ENCODE measurements around the gene PLCH2. TPM values are rescaled to one million over a fixed set of nuclear protein-coding genes. Genes with fewer than 3 reads are reported as not detected.

Gene PLCH2
- total RNA-seq, 1 experiment from 2014 or later: 7.2 TPM

DNA sequence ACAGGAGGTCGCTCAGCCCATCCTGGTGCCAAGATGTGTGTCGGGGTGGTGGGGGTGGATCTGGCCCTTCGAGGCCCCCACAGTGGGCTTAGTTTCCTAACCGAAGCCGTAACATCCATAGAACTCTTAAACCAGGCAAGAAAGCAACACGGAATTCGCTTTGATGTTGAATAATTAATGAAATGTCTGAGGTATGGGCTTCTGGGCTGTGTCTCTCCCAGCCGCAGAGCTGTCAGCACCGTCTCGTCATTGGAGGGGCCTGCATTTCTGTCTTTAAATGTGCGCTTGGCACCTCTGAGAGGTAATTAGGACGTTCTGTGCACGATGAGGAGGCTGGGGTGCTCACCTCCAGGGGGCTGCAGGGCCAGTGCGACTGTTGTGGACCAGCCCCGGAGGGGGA, 13.3 kb upstream of the PLCH2 start:
- intact Hi-C loops (cut with micrococcal nuclease): no loop called here
- ATAC-seq: no peak
- no peak overlapping the region for H3K4me3 ChIP-seq (ENCODE audit: low read length)
- H3K27me3 ChIP-seq (ENCODE audit: low read length): no peaks in the 10 kb centered on the region
- H3K4me2 ChIP-seq (ENCODE audit: low read length): no peak overlapping the region
- ChIA-PET POLR2A (ENCODE audit: unreplicated experiment) (no interaction called here), CTCF (no interaction called here)
- H3K9me3 ChIP-seq (ENCODE audit: low read length): no peaks in the 10 kb centered on the region
- H3K9ac ChIP-seq (ENCODE audit: low read length): no peak overlapping the region
- no TSS peak for BruUV-seq (replicated peaks)
- no peaks in the 10 kb centered on the region for H3F3A ChIP-seq (ENCODE audit: low read length, unreplicated experiment)
- H3K9me2 ChIP-seq (replicated peaks; ENCODE audit: low read length): no peaks in the 10 kb centered on the region
- no peaks in the 10 kb centered on the region for H4K20me1 ChIP-seq (ENCODE audit: low read length)
- H2AFZ ChIP-seq (ENCODE audit: low read length): no peak overlapping the region
- TF ChIP-seq CTCF (conservative IDR thresholded peaks at IDR 0.05; ENCODE audit: low read depth, low read length) (no peak), EZH2 (IDR thresholded peaks at IDR 0.05; ENCODE audit: low read length, unreplicated experiment) (no peak), EZH2phosphoT487 (IDR thresholded peaks at IDR 0.05; ENCODE audit: borderline replicate concordance, low read length) (no peak)
- H3K4me1 ChIP-seq (ENCODE audit: insufficient read depth, low read length): peaks cover 12% of the 10 kb centered on the region
- no peaks in the 10 kb centered on the region for H3K36me3 ChIP-seq (ENCODE audit: low read depth, low read length)
- no peaks in the 10 kb centered on the region for H3K79me2 ChIP-seq (ENCODE audit: low read length)
- no peak for DNase-seq
- H3K27ac ChIP-seq (ENCODE audit: low read length): no peak overlapping the region

- H3K4me3 ChIP-seq (ENCODE audit: low read length): no peak overlapping the region
- peaks cover 12% of the 10 kb centered on the region for H3K4me1 ChIP-seq (ENCODE audit: insufficient read depth, low read length)
- H3K9me3 ChIP-seq (ENCODE audit: low read length): no peaks in the 10 kb centered on the region
- TF ChIP-seq CTCF (conservative IDR thresholded peaks at IDR 0.05; ENCODE audit: low read depth, low read length) (no peak), EZH2phosphoT487 (IDR thresholded peaks at IDR 0.05; ENCODE audit: borderline replicate concordance, low read length) (no peak), EZH2 (IDR thresholded peaks at IDR 0.05; ENCODE audit: low read length, unreplicated experiment) (no peak)
- H3K9ac ChIP-seq (ENCODE audit: low read length): no peak overlapping the region
- no peaks in the 10 kb centered on the region for H3K79me2 ChIP-seq (ENCODE audit: low read length)
- DNase-seq (no peak), ATAC-seq (no peak)
- intact Hi-C loops (cut with micrococcal nuclease): no loop called here
- H2AFZ ChIP-seq (ENCODE audit: low read length): no peak overlapping the region
- CTCF ChIA-PET: no interaction called here
- no peaks in the 10 kb centered on the region for H3F3A ChIP-seq (ENCODE audit: low read length, unreplicated experiment)
- BruUV-seq (replicated peaks): no TSS peak
- no peaks in the 10 kb centered on the region for H3K36me3 ChIP-seq (ENCODE audit: low read depth, low read length)
- H3K9me2 ChIP-seq (replicated peaks; ENCODE audit: low read length): no peaks in the 10 kb centered on the region
- peaks cover 2% of the 10 kb centered on the region for H4K20me1 ChIP-seq (ENCODE audit: low read length)
- no peak overlapping the region for H3K27ac ChIP-seq (ENCODE audit: low read length)
- H3K27me3 ChIP-seq (ENCODE audit: low read length): no peaks in the 10 kb centered on the region
- POLR2A ChIA-PET (ENCODE audit: unreplicated experiment): no interaction called here
- no peak overlapping the region for H3K4me2 ChIP-seq (ENCODE audit: low read length)
These were observed 12.7 kb upstream of the PLCH2 start for GRCh38 chr1:2463396-2463795.

DNA sequence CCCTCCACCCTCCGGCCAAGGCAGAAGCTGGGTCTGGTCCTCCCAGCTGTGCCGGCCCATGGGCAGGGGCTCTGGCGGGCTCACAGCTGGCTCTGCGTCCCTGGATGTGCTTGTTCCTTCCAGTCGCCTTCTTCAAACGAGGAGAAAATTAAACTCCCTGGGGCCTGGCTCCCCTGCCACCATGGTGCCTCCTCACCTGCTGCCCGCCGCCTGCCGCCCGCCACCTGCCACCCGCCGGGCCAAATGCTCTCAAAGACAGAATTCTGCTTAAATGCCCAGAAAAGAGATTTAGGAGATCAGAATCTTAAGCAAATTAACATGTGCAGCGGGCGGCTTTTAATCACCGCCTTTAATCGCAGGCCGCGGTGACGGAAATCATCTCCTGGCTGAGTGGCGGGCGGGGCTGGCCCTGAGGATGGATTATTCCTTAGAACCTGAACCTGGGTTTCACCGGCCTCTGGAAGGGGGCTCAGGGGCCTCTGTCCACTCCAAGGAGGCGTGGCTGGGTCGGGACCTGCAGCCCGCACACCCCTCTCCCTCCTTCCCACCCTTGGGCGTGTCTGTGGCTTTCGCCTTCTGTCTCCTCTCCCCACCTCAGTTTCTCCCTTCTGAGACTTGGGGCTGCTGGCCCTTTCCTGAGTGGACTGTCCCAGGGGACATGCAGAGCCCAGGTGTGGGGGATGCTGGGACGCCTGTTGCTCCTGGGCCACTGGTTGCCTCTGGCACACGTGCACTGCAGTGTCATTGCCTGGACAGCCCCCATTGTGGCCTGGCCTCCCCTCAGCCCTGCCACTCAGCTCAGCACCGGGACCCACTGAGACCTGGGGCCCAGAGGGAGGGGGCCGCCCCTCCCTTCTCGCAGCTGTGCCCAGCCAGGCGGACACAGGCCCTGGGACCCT, 10.5 kb upstream of the PLCH2 start:
- BruUV-seq (replicated peaks): no TSS peak
- ATAC-seq (no peak), DNase-seq (no peak)
- Histone ChIP-seq H3K4me3 (ENCODE audit: low read length) (no peak overlapping the region), H3K27me3 (ENCODE audit: low read length) (no peaks in the 10 kb centered on the region), H2AFZ (ENCODE audit: low read length) (no peak overlapping the region), H3K36me3 (ENCODE audit: low read depth, low read length) (no peaks in the 10 kb centered on the region), H3K9me2 (replicated peaks; ENCODE audit: low read length) (no peaks in the 10 kb centered on the region), H3K4me1 (ENCODE audit: insufficient read depth, low read length) (peaks cover under 1% of the 10 kb centered on the region; the same call in 1 of the 2 replicates), H3K9ac (ENCODE audit: low read length) (no peak overlapping the region), H3K9me3 (ENCODE audit: low read length) (no peaks in the 10 kb centered on the region), H4K20me1 (ENCODE audit: low read length) (peaks cover 10% of the 10 kb centered on the region), H3K4me2 (ENCODE audit: low read length) (no peak overlapping the region), H3K27ac (ENCODE audit: low read length) (no peak overlapping the region), H3F3A (ENCODE audit: low read length, unreplicated experiment) (no peaks in the 10 kb centered on the region), H3K79me2 (ENCODE audit: low read length) (no peaks in the 10 kb centered on the region)
- no peak for TF ChIP-seq CTCF (conservative IDR thresholded peaks at IDR 0.05; ENCODE audit: low read depth, low read length)
- no peak for TF ChIP-seq EZH2 (IDR thresholded peaks at IDR 0.05; ENCODE audit: low read length, unreplicated experiment)
- TF ChIP-seq EZH2phosphoT487 (IDR thresholded peaks at IDR 0.05; ENCODE audit: borderline replicate concordance, low read length): no peak
- intact Hi-C loops (cut with micrococcal nuclease): no loop called here
- ChIA-PET CTCF (no interaction called here), POLR2A (ENCODE audit: unreplicated experiment) (no interaction called here)

Data from PC-3 (cell line).